Small intestine (tissue), 7 donors: Measurements from ENCODE around the gene HP1BP3. TPM values are rescaled to one million over a fixed set of nuclear protein-coding genes. Genes with fewer than 3 reads are reported as not detected.

Source experiments
- DNase-seq, 2 donors: peaks; one replicate each; pipeline versions ENCODE4 v3.0.0 to v3.0.0-alpha.2; 2013
- FAIRE-seq: peaks from 2 replicates; lab custom pipeline; 2012; peaks lifted over from hg19 to GRCh38; lab: Jason Lieb, UNC
- H3K27ac ChIP-seq, 3 donors: one replicate each; pipeline ENCODE4 v1.5.1; 2013; ENCODE audit warnings: low read length in 2 of 3, mild to moderate bottlenecking in 2 of 3, control low read depth in 1 of 3, inconsistent platforms in 1 of 3, low read depth in 1 of 3, moderate library complexity in 1 of 3
- H3K27me3 ChIP-seq, 3 donors: one replicate each; pipeline ENCODE4 v1.6.1; 2013; ENCODE audit warnings: low read length in 3 of 3, inconsistent platforms in 1 of 3; ENCODE audit not compliant: control insufficient read depth in 3 of 3, insufficient read depth in 3 of 3
- H3K36me3 ChIP-seq, 3 donors: one replicate each; pipeline ENCODE4 v1.6.1; 2013; ENCODE audit warnings: low read length in 3 of 3, inconsistent platforms in 1 of 3, low read depth in 1 of 3, mild to moderate bottlenecking in 1 of 3, moderate library complexity in 1 of 3; ENCODE audit not compliant: control insufficient read depth in 3 of 3, insufficient read depth in 2 of 3
- H3K4me1 ChIP-seq, 3 donors: one replicate each; pipeline ENCODE4 v1.6.1; 2013; ENCODE audit warnings: low read length in 2 of 3, inconsistent platforms in 1 of 3, low read depth in 1 of 3, mild to moderate bottlenecking in 1 of 3, moderate library complexity in 1 of 3; ENCODE audit not compliant: control insufficient read depth in 3 of 3, insufficient read depth in 2 of 3
- H3K4me3 ChIP-seq, 3 donors: one replicate each; pipeline ENCODE4 v1.5.1; 2013; ENCODE audit warnings: low read length in 3 of 3, control low read depth in 1 of 3, inconsistent platforms in 1 of 3, low read depth in 1 of 3, mild to moderate bottlenecking in 1 of 3, moderate library complexity in 1 of 3
- H3K9me3 ChIP-seq, 2 donors: one replicate each; pipeline ENCODE4 v1.6.1; 2013; ENCODE audit warnings: low read depth in 1 of 2, low read length in 1 of 2; ENCODE audit not compliant: control insufficient read depth in 2 of 2, insufficient read depth in 1 of 2
- WGBS, 3 donors: extraction: QIAGEN DNeasy Blood & Tissue Kit; methylation state at CpG; one replicate each; pipeline ENCODE4 v1.1.7; 2013; 5-methylcytosine and 5-hydroxymethylcytosine counted together
- polyA plus RNA-seq, 4 donors: library from polyadenylated mRNA; stranded (reverse) in 3 of 4; unstranded in 1 of 4; fragments of 200-250 nt in 3 of 4; fragments of 120-200 nt in 1 of 4; gene quantifications; one replicate each; pipeline versions ENCODE4 v1.2.1 to v1.2.3, GENCODE V29; 2013
- donor health status: healthy with polysubstance abuse.
- donor health status: control.
- donor health status: control.
- donor health status: Bipolar disorder and iron deficiency.
- donor health status: healthy.

Gene HP1BP3
- polyA plus RNA-seq, 4 donors, result 56.4 to 241 (median 89.0) TPM

DNA sequence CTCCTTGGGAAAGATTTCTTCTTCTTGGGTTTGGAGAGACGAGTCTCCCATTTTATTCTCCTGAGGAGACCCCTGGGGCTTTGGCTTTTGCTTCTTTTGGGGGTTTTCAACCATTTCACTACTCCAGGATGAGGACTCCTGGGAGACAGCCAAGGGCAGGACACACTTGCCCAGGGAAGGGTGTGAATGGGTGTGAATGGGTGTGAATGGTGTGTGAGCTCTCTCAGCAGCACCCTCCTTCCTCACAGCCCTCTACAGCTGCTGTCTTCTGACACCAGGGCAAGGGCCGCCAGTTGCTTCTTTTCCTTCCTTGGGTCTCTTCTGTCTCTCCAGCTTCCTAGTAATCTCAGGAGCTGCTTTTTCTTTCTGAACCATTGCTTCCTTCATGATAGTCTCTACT, 93.5 kb downstream of the HP1BP3 start:
- DNase-seq (no peak), FAIRE-seq (no peak)
- Histone ChIP-seq H3K27me3 (no peaks in the 10 kb centered on the region), H3K9me3 (peaks cover 0 to 4% of the 10 kb centered on the region in 2 donors), H3K4me3 (no peak overlapping the region), H3K27ac (no peak overlapping the region), H3K36me3 (no peaks in the 10 kb centered on the region), H3K4me1 (peaks cover 0 to 4% (median 0%) of the 10 kb centered on the region in 3 donors)
- WGBS, 3 donors, result 74 to 84% (median 77%) methylated on average over 2 of the region's 2 CpGs

Other genes starting within 250 kb of the HP1BP3 start
- under 1 TPM in 3 of 4 donors, not detected in 1; 0.16 to 0.75 (median 0.27) TPM for gene FAM43B, start 234.7 kb downstream of the HP1BP3 start, polyA plus RNA-seq
- 10 to 100 TPM in 1 of 4 donors, 1 to 10 TPM in 2, under 1 TPM in 1; 0.58 to 53.0 (median 4.4) TPM for gene CDA, start 198.2 kb downstream of the HP1BP3 start, polyA plus RNA-seq
- gene PINK1, start 153.8 kb downstream of the HP1BP3 start, polyA plus RNA-seq, result 100 to 1,000 TPM in 1 of 4 donors, 10 to 100 TPM in 3; 35.1 to 120 (median 60.6) TPM
- 100 to 1,000 TPM in 2 of 4 donors, 10 to 100 TPM in 2; 64.2 to 280 (median 162) TPM for gene DDOST, start 125.9 kb downstream of the HP1BP3 start, polyA plus RNA-seq
- 1 to 10 TPM; 1.3 to 2.7 (median 2.4) TPM for gene KIF17, start 69.3 kb downstream of the HP1BP3 start, polyA plus RNA-seq
- gene SH2D5, start 54.6 kb downstream of the HP1BP3 start, polyA plus RNA-seq, result 1 to 10 TPM in 1 of 4 donors, under 1 TPM in 3; 0.07 to 1.1 (median 0.16) TPM